HepG2 (cell line): ENCODE data around the gene ITGAE. TPM values are rescaled to one million over a fixed set of nuclear protein-coding genes. Genes with fewer than 3 reads are reported as not detected.

Source experiments
- HCFC1 ChIP-seq: fragments of 150-350 bp; IDR thresholded peaks from 2 replicates; pipeline ENCODE4 v1.6.1; 2014; ENCODE audit warnings: low read depth, low read length
- IRF2 ChIP-seq: IDR thresholded peaks from 2 replicates; pipeline ENCODE4 v1.6.1; 2018; ENCODE audit warnings: missing genetic modification reagents, missing compliant biosample characterization
- PRPF4 ChIP-seq: fragments of 200-400 bp; formaldehyde crosslinking; IDR thresholded peaks from 2 replicates; pipeline ENCODE4 v1.6.1; 2016; ENCODE audit warnings: low read length, low read depth; ENCODE audit not compliant: poor library complexity, severe bottlenecking
- ZNF329 ChIP-seq: sonication (generic); formaldehyde crosslinking; IDR thresholded peaks from 2 replicates; pipeline ENCODE4 v1.9.0; 2021; ENCODE audit warnings: low read depth, mild to moderate bottlenecking, missing genetic modification reagents
- ZNF432 ChIP-seq: sonication (generic); formaldehyde crosslinking; IDR thresholded peaks from 2 replicates; pipeline ENCODE4 v1.5.0; 2020; ENCODE audit warnings: missing genetic modification reagents, mild to moderate bottlenecking, borderline replicate concordance
- ZNF550 ChIP-seq: sonication (generic); formaldehyde crosslinking; IDR thresholded peaks from 2 replicates; pipeline ENCODE4 v1.4.0; 2020; ENCODE audit warnings: mild to moderate bottlenecking, missing genetic modification reagents, borderline replicate concordance
- ZNF768 ChIP-seq: sonication (generic); formaldehyde crosslinking; IDR thresholded peaks from 2 replicates; pipeline ENCODE4 v1.4.0; 2020; ENCODE audit warnings: missing genetic modification reagents
- ZNF792 ChIP-seq: IDR thresholded peaks from 2 replicates; pipeline ENCODE4 v1.6.1; 2016
- polyA plus RNA-seq, 8 experiments: library from polyadenylated mRNA; depleted of rRNA in 3 of 8; stranded (reverse) in 7 of 8; unstranded in 1 of 8; fragments of >200 nt; fragmentation: Illumina TruSeq in 4 of 8; extraction: Trizol in 4 of 8; gene quantifications; 2 replicates each; pipeline versions ENCODE4 v1.2.1 to v1.2.3, GENCODE V29; 2011 to 2016; ENCODE audit warnings: low read depth in 4 of 8, missing spikeins in 1 of 8, mixed read lengths in 1 of 8; ENCODE audit not compliant: insufficient read depth in 1 of 8
- total RNA-seq, 5 experiments: library from RNA; depleted of rRNA; stranded (reverse); fragments of >200 nt; fragmentation: Illumina TruSeq; extraction: Trizol; gene quantifications; 2 replicates each; pipeline ENCODE4 v1.2.3, GENCODE V29; 2016; ENCODE audit warnings: low read depth in 1 of 5
- TF ChIP-seq, protein P1 (sequence below): sonication (generic); formaldehyde crosslinking; IDR thresholded peaks from 2 replicates; pipeline ENCODE4 v1.5.0; 2020; ENCODE audit warnings: mild to moderate bottlenecking, missing genetic modification reagents, borderline replicate concordance
- TF ChIP-seq, protein P2 (sequence below): sonication (generic); formaldehyde crosslinking; IDR thresholded peaks from 2 replicates; pipeline ENCODE4 v1.4.0; 2020; ENCODE audit warnings: missing genetic modification reagents
- TF ChIP-seq, protein P3 (sequence below): sonication (generic); formaldehyde crosslinking; IDR thresholded peaks from 2 replicates; pipeline ENCODE4 v1.8.0; 2022; ENCODE audit warnings: mild to moderate bottlenecking, missing genetic modification reagents, moderate library complexity
- TF ChIP-seq, protein P4 (sequence below): sonication (generic); formaldehyde crosslinking; IDR thresholded peaks from 2 replicates; pipeline ENCODE4 v1.4.0; 2020; ENCODE audit warnings: missing genetic modification reagents
- TF ChIP-seq, protein P5 (sequence below): sonication (generic); formaldehyde crosslinking; IDR thresholded peaks from 2 replicates; pipeline ENCODE4 v1.5.0; 2020; ENCODE audit warnings: mild to moderate bottlenecking, missing genetic modification reagents
- TF ChIP-seq, protein P6 (sequence below): sonication (generic); formaldehyde crosslinking; IDR thresholded peaks from 2 replicates; pipeline ENCODE4 v1.4.0; 2020; ENCODE audit warnings: missing genetic modification reagents
- TF ChIP-seq, protein P7 (sequence below): IDR thresholded peaks from 2 replicates; pipeline ENCODE4 v1.6.1; 2018; ENCODE audit warnings: missing genetic modification reagents, mild to moderate bottlenecking, missing compliant biosample characterization

The ITGAE gene
- total and polyA plus RNA-seq, 2 of the 13 experiments (the other 11 are each of a cell fraction or from before 2014, with no cell fraction given) = 42.3 to 49.0 TPM

DNA sequence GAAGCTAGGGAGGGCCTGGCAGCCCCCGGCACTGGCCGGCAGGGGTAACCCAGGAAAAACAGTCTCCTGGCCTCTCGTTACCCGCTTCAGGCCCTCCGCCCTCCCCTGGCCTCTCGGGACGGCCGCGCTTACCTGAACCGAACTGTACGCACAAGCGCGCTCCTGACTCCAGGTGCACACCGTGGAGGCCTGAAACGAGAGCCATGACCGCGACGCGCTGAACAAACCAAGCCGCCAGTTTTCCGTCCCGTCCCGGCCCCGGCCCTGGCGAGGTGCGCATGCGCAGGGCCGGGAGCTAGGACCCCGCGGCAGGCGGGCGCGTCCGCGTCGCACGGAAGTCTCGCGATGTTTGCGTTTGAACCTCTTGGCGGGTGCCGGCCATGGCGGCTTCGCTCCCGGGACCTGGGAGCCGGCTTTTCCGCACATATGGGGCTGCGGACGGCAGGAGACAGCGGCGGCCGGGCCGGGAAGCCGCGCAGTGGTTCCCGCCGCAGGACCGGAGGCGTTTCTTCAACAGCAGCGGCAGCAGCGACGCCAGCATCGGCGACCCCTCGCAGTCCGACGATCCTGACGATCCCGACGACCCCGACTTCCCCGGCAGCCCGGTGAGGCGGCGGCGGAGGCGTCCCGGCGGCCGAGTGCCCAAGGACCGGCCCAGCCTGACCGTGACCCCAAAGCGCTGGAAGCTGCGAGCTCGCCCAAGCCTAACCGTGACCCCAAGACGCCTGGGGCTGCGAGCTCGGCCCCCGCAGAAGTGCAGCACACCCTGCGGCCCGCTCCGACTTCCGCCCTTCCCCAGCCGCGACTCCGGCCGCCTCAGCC, 77.2 kb downstream of the ITGAE start, which contains the start of gene HASPIN (continued):
- peak; percentile 90 for TF ChIP-seq IRF2
- no peak for TF ChIP-seq ZNF550 (CRISPR knock-in tag)
- peak; percentile 75; the same call in 1 of the 2 replicates for TF ChIP-seq ZNF768 (CRISPR knock-in tag)
- TF ChIP-seq, protein P1, sequence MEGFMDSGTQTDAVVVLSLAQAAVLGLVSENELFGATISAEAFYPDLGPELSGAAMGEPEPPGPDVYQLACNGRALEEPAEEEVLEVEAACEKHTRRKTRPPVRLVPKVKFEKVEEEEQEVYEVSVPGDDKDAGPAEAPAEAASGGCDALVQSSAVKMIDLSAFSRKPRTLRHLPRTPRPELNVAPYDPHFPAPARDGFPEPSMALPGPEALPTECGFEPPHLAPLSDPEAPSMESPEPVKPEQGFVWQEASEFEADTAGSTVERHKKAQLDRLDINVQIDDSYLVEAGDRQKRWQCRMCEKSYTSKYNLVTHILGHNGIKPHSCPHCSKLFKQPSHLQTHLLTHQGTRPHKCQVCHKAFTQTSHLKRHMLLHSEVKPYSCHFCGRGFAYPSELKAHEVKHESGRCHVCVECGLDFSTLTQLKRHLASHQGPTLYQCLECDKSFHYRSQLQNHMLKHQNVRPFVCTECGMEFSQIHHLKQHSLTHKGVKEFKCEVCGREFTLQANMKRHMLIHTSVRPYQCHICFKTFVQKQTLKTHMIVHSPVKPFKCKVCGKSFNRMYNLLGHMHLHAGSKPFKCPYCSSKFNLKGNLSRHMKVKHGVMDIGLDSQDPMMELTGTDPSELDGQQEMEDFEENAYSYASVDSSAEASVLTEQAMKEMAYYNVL (CRISPR knock-in tag) = no peak; the same call in 1 of the 2 replicates
- TF ChIP-seq, protein P2, sequence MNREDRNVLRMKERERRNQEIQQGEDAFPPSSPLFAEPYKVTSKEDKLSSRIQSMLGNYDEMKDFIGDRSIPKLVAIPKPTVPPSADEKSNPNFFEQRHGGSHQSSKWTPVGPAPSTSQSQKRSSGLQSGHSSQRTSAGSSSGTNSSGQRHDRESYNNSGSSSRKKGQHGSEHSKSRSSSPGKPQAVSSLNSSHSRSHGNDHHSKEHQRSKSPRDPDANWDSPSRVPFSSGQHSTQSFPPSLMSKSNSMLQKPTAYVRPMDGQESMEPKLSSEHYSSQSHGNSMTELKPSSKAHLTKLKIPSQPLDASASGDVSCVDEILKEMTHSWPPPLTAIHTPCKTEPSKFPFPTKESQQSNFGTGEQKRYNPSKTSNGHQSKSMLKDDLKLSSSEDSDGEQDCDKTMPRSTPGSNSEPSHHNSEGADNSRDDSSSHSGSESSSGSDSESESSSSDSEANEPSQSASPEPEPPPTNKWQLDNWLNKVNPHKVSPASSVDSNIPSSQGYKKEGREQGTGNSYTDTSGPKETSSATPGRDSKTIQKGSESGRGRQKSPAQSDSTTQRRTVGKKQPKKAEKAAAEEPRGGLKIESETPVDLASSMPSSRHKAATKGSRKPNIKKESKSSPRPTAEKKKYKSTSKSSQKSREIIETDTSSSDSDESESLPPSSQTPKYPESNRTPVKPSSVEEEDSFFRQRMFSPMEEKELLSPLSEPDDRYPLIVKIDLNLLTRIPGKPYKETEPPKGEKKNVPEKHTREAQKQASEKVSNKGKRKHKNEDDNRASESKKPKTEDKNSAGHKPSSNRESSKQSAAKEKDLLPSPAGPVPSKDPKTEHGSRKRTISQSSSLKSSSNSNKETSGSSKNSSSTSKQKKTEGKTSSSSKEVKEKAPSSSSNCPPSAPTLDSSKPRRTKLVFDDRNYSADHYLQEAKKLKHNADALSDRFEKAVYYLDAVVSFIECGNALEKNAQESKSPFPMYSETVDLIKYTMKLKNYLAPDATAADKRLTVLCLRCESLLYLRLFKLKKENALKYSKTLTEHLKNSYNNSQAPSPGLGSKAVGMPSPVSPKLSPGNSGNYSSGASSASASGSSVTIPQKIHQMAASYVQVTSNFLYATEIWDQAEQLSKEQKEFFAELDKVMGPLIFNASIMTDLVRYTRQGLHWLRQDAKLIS (CRISPR knock-in tag) = no peak
- TF ChIP-seq HCFC1 = peak; percentile 53
- TF ChIP-seq, protein P3, sequence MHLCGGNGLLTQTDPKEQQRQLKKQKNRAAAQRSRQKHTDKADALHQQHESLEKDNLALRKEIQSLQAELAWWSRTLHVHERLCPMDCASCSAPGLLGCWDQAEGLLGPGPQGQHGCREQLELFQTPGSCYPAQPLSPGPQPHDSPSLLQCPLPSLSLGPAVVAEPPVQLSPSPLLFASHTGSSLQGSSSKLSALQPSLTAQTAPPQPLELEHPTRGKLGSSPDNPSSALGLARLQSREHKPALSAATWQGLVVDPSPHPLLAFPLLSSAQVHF (CRISPR knock-in tag) = peak; percentile 80; the same call in 1 of the 2 replicates
- TF ChIP-seq, protein P4, sequence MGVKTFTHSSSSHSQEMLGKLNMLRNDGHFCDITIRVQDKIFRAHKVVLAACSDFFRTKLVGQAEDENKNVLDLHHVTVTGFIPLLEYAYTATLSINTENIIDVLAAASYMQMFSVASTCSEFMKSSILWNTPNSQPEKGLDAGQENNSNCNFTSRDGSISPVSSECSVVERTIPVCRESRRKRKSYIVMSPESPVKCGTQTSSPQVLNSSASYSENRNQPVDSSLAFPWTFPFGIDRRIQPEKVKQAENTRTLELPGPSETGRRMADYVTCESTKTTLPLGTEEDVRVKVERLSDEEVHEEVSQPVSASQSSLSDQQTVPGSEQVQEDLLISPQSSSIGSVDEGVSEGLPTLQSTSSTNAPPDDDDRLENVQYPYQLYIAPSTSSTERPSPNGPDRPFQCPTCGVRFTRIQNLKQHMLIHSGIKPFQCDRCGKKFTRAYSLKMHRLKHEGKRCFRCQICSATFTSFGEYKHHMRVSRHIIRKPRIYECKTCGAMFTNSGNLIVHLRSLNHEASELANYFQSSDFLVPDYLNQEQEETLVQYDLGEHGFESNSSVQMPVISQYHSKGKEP (CRISPR knock-in tag) = no peak
- TF ChIP-seq PRPF4 = no peak
- no peak for TF ChIP-seq ZNF329 (CRISPR knock-in tag)
- TF ChIP-seq, protein P5, sequence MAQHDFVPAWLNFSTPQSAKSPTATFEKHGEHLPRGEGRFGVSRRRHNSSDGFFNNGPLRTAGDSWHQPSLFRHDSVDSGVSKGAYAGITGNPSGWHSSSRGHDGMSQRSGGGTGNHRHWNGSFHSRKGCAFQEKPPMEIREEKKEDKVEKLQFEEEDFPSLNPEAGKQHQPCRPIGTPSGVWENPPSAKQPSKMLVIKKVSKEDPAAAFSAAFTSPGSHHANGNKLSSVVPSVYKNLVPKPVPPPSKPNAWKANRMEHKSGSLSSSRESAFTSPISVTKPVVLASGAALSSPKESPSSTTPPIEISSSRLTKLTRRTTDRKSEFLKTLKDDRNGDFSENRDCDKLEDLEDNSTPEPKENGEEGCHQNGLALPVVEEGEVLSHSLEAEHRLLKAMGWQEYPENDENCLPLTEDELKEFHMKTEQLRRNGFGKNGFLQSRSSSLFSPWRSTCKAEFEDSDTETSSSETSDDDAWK (CRISPR knock-in tag) = no peak
- no peak for TF ChIP-seq ZNF432
- no peak for TF ChIP-seq ZNF792 (CRISPR knock-in tag)
- TF ChIP-seq, protein P6, sequence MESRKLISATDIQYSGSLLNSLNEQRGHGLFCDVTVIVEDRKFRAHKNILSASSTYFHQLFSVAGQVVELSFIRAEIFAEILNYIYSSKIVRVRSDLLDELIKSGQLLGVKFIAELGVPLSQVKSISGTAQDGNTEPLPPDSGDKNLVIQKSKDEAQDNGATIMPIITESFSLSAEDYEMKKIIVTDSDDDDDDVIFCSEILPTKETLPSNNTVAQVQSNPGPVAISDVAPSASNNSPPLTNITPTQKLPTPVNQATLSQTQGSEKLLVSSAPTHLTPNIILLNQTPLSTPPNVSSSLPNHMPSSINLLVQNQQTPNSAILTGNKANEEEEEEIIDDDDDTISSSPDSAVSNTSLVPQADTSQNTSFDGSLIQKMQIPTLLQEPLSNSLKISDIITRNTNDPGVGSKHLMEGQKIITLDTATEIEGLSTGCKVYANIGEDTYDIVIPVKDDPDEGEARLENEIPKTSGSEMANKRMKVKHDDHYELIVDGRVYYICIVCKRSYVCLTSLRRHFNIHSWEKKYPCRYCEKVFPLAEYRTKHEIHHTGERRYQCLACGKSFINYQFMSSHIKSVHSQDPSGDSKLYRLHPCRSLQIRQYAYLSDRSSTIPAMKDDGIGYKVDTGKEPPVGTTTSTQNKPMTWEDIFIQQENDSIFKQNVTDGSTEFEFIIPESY = 0 out of 2 replicates have a peak, but pooled peaks have one; percentile 40
- TF ChIP-seq, protein P7, sequence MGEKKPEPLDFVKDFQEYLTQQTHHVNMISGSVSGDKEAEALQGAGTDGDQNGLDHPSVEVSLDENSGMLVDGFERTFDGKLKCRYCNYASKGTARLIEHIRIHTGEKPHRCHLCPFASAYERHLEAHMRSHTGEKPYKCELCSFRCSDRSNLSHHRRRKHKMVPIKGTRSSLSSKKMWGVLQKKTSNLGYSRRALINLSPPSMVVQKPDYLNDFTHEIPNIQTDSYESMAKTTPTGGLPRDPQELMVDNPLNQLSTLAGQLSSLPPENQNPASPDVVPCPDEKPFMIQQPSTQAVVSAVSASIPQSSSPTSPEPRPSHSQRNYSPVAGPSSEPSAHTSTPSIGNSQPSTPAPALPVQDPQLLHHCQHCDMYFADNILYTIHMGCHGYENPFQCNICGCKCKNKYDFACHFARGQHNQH = peak; percentile 76; the same call in 1 of the 2 replicates
